GM18519 (cell line): ENCODE results near the gene TMEM243.
"Not testable (repeated sequence)": the region's sequence is repeated elsewhere in the genome, so short reads cannot be mapped to it uniquely, and the experiment has no call there.

Experiments
- ATAC-seq: cut with Tn5 transposase; IDR thresholded peaks from one replicate; pipeline ENCODE4 v1.9.1; 2021; ENCODE audit warnings: mild to moderate bottlenecking, moderate library complexity; ENCODE audit not compliant: unreplicated experiment, low FRiP score

The TMEM243 gene

DNA sequence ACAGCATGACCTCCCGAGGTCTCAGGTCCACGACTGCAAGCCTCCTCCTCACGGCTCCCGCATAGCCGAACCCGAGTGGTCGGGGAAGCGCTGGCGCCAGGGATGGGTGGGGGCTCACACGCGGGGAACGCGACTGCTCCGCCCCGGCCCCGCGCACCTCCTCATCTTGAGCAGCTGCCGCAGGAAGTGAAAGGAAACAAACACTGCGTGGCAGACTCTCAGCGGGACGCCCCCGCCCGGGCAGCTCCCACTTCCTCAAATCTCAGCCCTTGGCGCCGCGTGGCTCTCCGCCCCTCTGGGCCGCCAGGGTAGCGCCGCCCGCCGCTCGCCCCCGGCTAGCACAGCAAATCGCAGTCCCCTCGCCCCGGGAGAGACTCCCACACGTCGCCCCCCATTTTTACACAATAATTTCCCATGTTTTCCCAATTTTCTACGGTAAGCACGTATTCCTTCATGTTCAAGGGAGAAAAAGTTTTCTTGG is at the start of gene TMEM243:
TMEM243 (minus strand) TSS at position 188 of the 481 bp plus-strand sequence. CDS start 229 bp downstream, outside the sequence.
- ATAC-seq = peak; percentile 34

- peak; percentile 92 for ATAC-seq
These were observed 47.8 kb upstream of the TMEM243 start for GRCh38 chr7:87267239-87267900.

- ATAC-seq = no peak
These were observed 44.0 kb upstream of the TMEM243 start for GRCh38 chr7:87263537-87263936.

GRCh38 chr7:87253589-87254087 is 34.1 kb upstream of the TMEM243 start:
- ATAC-seq = no peak

GRCh38 chr7:87245671-87246070 is 26.1 kb upstream of the TMEM243 start:
- not testable (repeated sequence) for ATAC-seq

GRCh38 chr7:87238464-87239051 is 19.0 kb upstream of the TMEM243 start:
- not testable (repeated sequence) for ATAC-seq

- ATAC-seq = no peak
These were observed 15.4 kb upstream of the TMEM243 start for GRCh38 chr7:87234949-87235348.

DNA sequence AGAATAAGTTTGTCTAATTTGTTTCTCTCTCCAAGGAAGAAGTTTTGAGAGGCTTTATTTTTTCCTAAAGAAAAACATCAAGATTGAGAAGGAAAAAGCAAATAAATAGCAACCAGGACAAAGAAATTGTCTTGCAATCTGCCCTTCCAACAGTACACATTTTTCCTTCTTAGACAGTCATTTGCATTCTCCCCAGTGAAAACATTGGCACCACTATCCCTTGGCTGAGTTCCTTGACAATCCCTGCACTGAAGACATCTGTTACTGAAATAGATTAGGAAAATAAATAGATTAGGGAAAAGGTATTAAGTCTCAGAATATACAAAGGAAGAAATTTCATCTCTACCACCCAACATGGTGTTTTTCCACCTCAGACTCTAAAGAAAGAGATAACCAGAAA is 12.2 kb upstream of the TMEM243 start:
- ATAC-seq = no peak

DNA sequence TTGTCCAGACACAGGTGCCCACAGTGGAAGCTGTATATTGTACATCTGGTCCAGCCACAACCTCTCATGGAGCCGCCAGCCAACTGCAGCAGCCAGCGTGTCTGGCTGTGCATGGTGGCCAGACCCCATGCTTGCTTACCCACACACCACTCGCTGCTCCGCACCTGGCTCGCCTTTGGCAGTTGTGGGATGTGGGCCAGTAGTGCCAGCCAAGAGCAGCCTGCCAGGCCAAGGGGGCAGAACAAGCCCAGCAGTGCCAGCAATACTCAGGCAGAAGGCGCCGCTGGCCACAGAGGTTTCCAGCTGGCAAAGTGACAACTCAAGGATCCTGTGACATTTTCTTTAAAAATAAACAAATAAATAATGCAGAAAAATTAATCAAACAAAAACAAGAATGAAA is 11.7 kb upstream of the TMEM243 start:
- no peak for ATAC-seq

DNA sequence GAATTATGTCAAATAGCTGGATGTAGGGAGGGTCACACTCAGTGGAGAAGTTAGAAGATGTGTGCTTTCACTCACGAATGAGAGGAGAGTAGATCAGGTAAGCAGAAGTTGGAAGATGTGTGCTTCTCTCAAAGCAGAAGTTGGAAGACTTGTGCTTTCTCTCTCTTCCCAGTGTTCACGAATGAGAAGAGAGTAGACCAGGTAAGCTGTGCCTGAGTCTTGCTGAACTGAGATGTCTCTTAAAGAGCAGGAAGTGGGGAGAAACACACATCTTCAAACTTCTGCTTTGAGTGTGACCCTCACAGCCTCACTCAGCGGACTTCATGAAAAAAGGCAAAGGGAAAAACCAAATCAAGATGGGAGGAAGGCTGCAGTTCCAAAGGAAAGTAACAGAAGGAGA is 7.0 kb upstream of the TMEM243 start:
- ATAC-seq = no peak

DNA sequence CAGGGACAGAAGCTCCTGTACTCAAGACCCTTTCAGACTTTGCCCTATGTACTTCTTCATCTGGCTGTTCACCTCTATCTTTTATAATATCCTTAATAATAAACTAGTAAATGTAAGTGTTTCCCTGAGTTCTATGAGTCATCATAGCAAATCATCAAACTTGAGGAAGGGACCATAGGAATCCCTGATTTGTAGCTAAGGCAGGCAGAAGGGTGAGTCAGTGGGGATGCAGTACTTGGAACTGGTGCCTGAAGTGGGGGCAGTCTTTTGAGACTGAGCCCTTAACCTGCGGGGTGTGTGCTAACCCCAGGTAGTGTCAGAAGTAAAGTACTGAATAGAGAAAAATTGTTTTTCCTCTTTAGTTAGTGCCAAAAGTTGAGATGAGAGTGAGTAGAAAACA is 6.2 kb upstream of the TMEM243 start:
- ATAC-seq = no peak

DNA sequence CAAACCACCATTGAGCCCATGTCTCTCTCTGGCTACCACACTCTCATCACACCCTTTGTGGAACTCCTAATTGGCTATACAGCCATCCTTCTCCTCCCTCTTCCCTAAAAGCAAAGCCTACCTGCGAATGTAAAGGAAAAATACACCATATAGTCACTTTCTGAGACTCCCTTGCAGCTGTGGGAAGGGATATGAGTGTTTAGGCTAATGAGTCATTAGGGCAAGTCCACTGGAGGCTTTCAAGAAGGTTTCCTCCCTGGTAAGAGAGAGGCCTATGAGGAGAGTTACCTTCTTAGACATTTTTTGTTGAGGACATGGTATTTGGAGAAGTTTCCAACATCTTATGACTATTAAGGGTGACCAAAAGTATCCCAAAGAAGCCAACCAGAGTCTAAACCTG is 4.1 kb upstream of the TMEM243 start:
- ATAC-seq = no peak

GRCh38 chr7:87220734-87221215 is 1.2 kb upstream of the TMEM243 start:
- no peak for ATAC-seq

- peak; percentile 27 for ATAC-seq
These were observed 648 bp upstream of the TMEM243 start for GRCh38 chr7:87220026-87220733.

DNA sequence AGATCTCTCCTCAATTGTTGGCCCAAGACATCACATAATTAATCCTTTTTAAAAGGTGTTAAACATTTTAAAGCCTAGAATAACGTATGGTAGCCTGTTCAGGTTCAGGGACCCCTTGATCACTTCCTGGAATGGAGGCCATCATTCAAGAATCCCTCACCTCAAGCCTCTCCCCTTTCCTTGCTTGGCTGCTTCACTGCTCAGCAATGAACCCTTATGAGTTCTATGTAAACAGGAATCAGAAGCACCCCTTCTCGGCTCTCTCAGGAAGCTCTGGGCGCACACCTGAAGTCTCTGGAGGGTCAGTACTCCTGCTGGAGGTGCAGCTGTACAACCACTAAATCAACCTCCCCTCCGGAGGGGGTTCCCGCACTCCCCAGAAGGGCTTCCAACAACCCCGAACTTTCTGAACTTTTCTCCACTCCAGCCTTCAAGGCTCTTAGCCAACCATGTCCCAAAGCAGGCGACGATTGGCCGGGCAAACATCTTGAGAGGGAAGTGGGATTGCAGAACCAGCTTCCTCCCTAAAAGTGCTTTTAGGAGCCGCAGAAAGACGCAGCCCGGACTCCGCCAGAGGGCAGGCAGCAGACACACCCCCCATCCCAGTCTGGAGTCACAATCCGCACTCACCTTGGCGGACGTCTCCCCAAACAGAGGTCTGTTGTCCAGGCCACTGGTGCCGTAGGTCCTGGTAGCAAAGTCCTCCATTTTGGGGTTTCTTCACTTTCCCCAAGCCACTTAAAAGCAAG is 562 bp downstream of the TMEM243 start:
- ATAC-seq = no peak

- no peak for ATAC-seq
These were observed 1.4 kb downstream of the TMEM243 start for GRCh38 chr7:87217983-87218653.

DNA sequence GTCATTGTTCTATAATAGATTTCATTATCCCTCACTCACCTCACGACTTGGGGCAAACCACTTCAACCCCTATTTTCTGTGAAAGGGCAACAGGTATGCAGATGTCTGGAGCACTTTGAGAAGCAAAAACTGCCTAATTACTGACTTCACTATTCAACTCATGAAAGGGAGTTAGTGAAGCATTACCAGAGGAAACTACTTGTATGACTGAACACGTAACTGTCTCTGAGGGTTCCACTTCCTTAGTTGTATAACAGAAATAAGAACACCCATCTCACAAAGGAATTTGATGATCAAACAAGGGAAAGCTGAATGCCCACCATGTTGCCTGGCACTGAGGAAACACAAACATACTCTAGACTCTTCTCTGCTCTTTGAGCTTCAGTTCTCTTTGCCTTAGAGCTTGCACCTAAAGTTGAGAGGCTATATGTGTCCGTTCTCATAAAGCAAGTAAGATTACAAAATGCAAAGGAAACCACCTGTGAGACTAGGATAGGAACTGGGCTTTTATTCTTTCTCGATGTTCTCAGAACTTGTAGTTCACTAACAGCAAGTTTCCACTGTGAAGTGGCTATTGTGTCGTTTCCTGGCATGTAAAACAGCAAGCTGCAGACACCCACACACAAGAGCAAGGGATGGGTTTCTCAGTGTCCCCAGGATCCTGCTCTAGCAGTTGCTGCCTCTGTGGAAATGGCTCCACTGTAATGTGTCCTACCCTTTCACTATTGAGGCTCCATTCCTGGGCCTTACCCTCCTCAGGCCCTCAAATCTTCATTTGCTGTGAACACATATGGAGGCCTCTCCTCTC is 2.6 kb downstream of the TMEM243 start:
- ATAC-seq = peak; percentile 62

- ATAC-seq = no peak
These were observed 4.5 kb downstream of the TMEM243 start for GRCh38 chr7:87215046-87215445.

- no peak for ATAC-seq
These were observed 5.7 kb downstream of the TMEM243 start for GRCh38 chr7:87213811-87214210.
